Heart left ventricle (tissue), 16 donors: Measurements from ENCODE around the gene LRRC75B. TPM values are rescaled to one million over a fixed set of nuclear protein-coding genes. Genes with fewer than 3 reads are reported as not detected.
A peak's percentile ranks its signal among the peaks of the same experiment; 100 is the strongest.

ENCODE experiments used
- ATAC-seq, 4 donors: fragments of 200-7000 bp; cut with Tn5 transposase; one replicate each; pipeline ENCODE4 v1.9.1; 2020 to 2022; ENCODE audit warnings: moderate library complexity in 4 of 4, mild to moderate bottlenecking in 3 of 4, moderate number of reproducible peaks in 1 of 4
- DNase-seq, 5 donors: peaks; one replicate each; pipeline ENCODE4 v3.0.0-alpha.2; 2020
- H3K27ac ChIP-seq, 12 donors: fragments of 200-600 bp; sonication (generic) in 4 of 12; one replicate each; pipeline versions ENCODE4 v1.5.0 to v1.8.0; 2016 to 2022; ENCODE audit warnings: mild to moderate bottlenecking in 2 of 12
- H3K27me3 ChIP-seq, 9 donors: fragments of 200-600 bp; sonication (generic) in 2 of 9; one replicate each; pipeline versions ENCODE4 v1.5.1 to v1.8.0; 2016 to 2022; ENCODE audit warnings: mild to moderate bottlenecking in 3 of 9
- H3K36me3 ChIP-seq, 9 donors: fragments of 200-600 bp; sonication (generic) in 2 of 9; one replicate each; pipeline versions ENCODE4 v1.5.0 to v1.8.0; 2018 to 2022; ENCODE audit warnings: mild to moderate bottlenecking in 2 of 9
- H3K4me1 ChIP-seq, 12 donors: fragments of 200-600 bp; sonication (generic) in 4 of 12; one replicate each; pipeline versions ENCODE4 v1.5.0 to v1.8.0; 2016 to 2022; ENCODE audit warnings: mild to moderate bottlenecking in 3 of 12
- H3K4me3 ChIP-seq, 12 donors: fragments of 200-600 bp; sonication (generic) in 4 of 12; one replicate each; pipeline versions ENCODE4 v1.5.0 to v1.8.0; 2017 to 2022; ENCODE audit warnings: mild to moderate bottlenecking in 9 of 12, moderate library complexity in 4 of 12
- H3K9me3 ChIP-seq, 12 donors: fragments of 200-600 bp; sonication (generic) in 4 of 12; one replicate each; pipeline versions ENCODE4 v1.5.0 to v1.8.0; 2016 to 2022; ENCODE audit warnings: mild to moderate bottlenecking in 1 of 12
- POLR2A ChIP-seq, 2 donors: fragments of 450-650 bp; IDR thresholded peaks; one replicate each; pipeline ENCODE4 v1.6.1; 2017; ENCODE audit warnings: antibody characterized with exemption in 2 of 2, mild to moderate bottlenecking in 2 of 2, moderate library complexity in 2 of 2
- WGBS, 4 donors: extraction: QIAGEN DNeasy Blood & Tissue Kit in 2 of 4; methylation state at CpG; one replicate each; pipeline versions ENCODE4 v1.1.5 to v1.1.7; 2013 to 2018; 5-methylcytosine and 5-hydroxymethylcytosine counted together
- intact Hi-C, 10 donors: fragments of 100-400 bp; cut with DNase I; formaldehyde crosslinking; loops; one replicate each; pipeline versions ENCODE4 v1.11.1 to v1.14.2; 2022
- polyA plus RNA-seq, 2 donors: library from polyadenylated mRNA; stranded (reverse); fragments of 200-250 nt; gene quantifications; one replicate each; pipeline ENCODE4 v1.2.3, GENCODE V29; 2013
- total RNA-seq, 9 donors: library from RNA; depleted of rRNA in 2 of 9; stranded (reverse); fragments of >200 nt in 2 of 9; fragmentation: NEBNext Ultra II Directional in 3 of 9; extraction: Animal tissue kit (Norgen Biotek cat#: 25700) in 3 of 9; gene quantifications; one replicate each; pipeline versions ENCODE4 v1.1.0 to v1.2.4, GENCODE V29; 2016 to 2023
- TF ChIP-seq, protein P1 (sequence below), 12 donors: fragments of 200-600 bp; sonication (generic) in 4 of 12; IDR thresholded peaks; one replicate each; pipeline versions ENCODE4 v1.5.0 to v1.8.0; 2018 to 2022; ENCODE audit warnings: antibody characterized with exemption in 12 of 12, mild to moderate bottlenecking in 5 of 12
- donor health status: ischemic (EF 13 %, LVEDD 7.1; RV severe dilation, severe dysfunction).
- donor health status: healthy with polysubstance abuse.
- donor health status: DM: no; HTN: yes; CAD: no.
- donor health status: DM: no; HTN: no; CAD: no.
- donor health status: ischemic (EF 25% LVEDD 6.9; RV normal size, moderate dysfunction).
- donor health status: ischemic (EF 25% LVEDD 5.7; RV mildly dilated, moderate dysfunction).
- donor health status: healthy.
- donor health status: DM: yes; HTN: yes; CAD: no.
- donor health status: ischemic (EF 35%, LVEDD 5.7; RV mildly dilated, moderate dysfunction).
- donor health status: nonischemic (EF 11% LVEDD 7.7; RV severe dilation, severe dysfunction).
- donor health status: DM: yes; HTN: yes; CAD: no.
- donor health status: PGD.
- donor health status: ischemic (EF 29% LVEDD 5.4; RV normal size, mild dysfunction).
- donor health status: nonischemic (EF 23%, LVEDD 6.1; RV moderate dilation, normal function).

LRRC75B gene
- total and polyA plus RNA-seq, 11 donors: 2.6 to 8.0 (median 4.5) TPM

GRCh38 chr22:24582056-24582814, 10.6 kb downstream of the LRRC75B start:
- intact Hi-C loops: no loop called here
- 81 to 88% (median 85%) methylated on average over 8 to 12 of the region's 12 CpGs for WGBS, 4 donors
- H3K27ac ChIP-seq: no peak overlapping the region
- H3K4me3 ChIP-seq: no peak overlapping the region
- TF ChIP-seq, protein P1, sequence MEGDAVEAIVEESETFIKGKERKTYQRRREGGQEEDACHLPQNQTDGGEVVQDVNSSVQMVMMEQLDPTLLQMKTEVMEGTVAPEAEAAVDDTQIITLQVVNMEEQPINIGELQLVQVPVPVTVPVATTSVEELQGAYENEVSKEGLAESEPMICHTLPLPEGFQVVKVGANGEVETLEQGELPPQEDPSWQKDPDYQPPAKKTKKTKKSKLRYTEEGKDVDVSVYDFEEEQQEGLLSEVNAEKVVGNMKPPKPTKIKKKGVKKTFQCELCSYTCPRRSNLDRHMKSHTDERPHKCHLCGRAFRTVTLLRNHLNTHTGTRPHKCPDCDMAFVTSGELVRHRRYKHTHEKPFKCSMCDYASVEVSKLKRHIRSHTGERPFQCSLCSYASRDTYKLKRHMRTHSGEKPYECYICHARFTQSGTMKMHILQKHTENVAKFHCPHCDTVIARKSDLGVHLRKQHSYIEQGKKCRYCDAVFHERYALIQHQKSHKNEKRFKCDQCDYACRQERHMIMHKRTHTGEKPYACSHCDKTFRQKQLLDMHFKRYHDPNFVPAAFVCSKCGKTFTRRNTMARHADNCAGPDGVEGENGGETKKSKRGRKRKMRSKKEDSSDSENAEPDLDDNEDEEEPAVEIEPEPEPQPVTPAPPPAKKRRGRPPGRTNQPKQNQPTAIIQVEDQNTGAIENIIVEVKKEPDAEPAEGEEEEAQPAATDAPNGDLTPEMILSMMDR (IDR thresholded peaks at IDR 0.05): no peak
- no peak for TF ChIP-seq POLR2A (IDR thresholded peaks at IDR 0.05)
- H3K27me3 ChIP-seq: no peaks in the 10 kb centered on the region
- no peak for ATAC-seq
- DNase-seq: peak in 1 of 5 donors; percentile 57
- H3K9me3 ChIP-seq: no peaks in the 10 kb centered on the region
- peaks cover 0 to 27% (median 6%) of the 10 kb centered on the region in 9 donors for H3K36me3 ChIP-seq
- H3K4me1 ChIP-seq: peaks cover 0 to 29% (median 12%) of the 10 kb centered on the region in 12 donors

DNA sequence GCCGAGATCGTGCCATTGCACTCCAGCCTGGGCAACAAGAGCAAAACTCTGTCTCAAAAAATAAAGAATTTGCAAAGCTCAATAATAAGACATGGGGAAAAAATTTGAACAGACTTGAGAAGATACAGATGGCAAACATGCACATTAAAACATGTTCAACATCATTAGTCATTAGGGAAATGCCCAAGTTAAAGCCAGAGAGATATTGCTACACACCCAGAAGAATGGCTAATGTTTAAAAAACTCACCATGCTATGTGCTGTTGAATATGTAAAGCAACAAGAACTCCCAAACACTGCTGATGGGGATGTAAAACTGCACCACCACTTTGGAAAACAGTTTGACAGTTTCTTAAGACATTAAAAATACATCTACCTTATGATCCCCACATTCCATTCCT, 12.6 kb downstream of the LRRC75B start:
- intact Hi-C loops: no loop called here
- ATAC-seq (no peak), DNase-seq (no peak)
- H3K9me3 ChIP-seq: no peaks in the 10 kb centered on the region
- H3K4me1 ChIP-seq: peaks cover 0 to 29% (median 12%) of the 10 kb centered on the region in 12 donors
- 86 to 93% (median 90%) methylated on average over 2 of the region's 2 CpGs for WGBS, 4 donors
- H3K27me3 ChIP-seq: no peaks in the 10 kb centered on the region
- H3K4me3 ChIP-seq: no peak overlapping the region
- H3K27ac ChIP-seq: no peak overlapping the region
- TF ChIP-seq, protein P1 (IDR thresholded peaks at IDR 0.05): no peak
- no peak for TF ChIP-seq POLR2A (IDR thresholded peaks at IDR 0.05)
- H3K36me3 ChIP-seq: peaks cover 0 to 25% (median 6%) of the 10 kb centered on the region in 9 donors

DNA sequence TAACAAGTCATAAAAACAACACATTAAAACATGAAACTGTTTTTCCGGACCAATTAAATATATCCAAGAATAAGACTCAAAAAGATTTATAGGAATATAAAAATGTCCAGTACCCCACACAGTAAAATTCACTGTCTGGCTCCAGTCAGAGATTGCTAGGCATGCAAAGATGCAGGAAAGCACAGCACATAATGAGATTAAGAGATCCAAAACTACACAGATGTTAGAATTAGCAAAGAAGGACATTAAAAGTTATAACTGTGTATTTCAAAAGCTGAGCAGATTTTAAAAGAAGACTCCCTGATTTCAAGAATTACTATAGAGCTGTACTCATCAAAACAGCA, 13.6 kb downstream of the LRRC75B start:
- ATAC-seq: no peak
- intact Hi-C loops: no loop called here
- Histone ChIP-seq H3K27me3 (no peaks in the 10 kb centered on the region), H3K4me3 (no peak overlapping the region), H3K9me3 (no peaks in the 10 kb centered on the region), H3K4me1 (peaks cover 0 to 20% (median 11%) of the 10 kb centered on the region in 12 donors), H3K27ac (no peak overlapping the region), H3K36me3 (peaks cover 0 to 35% (median 15%) of the 10 kb centered on the region in 9 donors)
- no peak for TF ChIP-seq POLR2A (IDR thresholded peaks at IDR 0.05)
- TF ChIP-seq, protein P1 (IDR thresholded peaks at IDR 0.05): no peak
- DNase-seq: no peak
- 83 to 99% (median 91%) methylated on average over 1 of the region's 1 CpG for WGBS, 4 donors

DNA sequence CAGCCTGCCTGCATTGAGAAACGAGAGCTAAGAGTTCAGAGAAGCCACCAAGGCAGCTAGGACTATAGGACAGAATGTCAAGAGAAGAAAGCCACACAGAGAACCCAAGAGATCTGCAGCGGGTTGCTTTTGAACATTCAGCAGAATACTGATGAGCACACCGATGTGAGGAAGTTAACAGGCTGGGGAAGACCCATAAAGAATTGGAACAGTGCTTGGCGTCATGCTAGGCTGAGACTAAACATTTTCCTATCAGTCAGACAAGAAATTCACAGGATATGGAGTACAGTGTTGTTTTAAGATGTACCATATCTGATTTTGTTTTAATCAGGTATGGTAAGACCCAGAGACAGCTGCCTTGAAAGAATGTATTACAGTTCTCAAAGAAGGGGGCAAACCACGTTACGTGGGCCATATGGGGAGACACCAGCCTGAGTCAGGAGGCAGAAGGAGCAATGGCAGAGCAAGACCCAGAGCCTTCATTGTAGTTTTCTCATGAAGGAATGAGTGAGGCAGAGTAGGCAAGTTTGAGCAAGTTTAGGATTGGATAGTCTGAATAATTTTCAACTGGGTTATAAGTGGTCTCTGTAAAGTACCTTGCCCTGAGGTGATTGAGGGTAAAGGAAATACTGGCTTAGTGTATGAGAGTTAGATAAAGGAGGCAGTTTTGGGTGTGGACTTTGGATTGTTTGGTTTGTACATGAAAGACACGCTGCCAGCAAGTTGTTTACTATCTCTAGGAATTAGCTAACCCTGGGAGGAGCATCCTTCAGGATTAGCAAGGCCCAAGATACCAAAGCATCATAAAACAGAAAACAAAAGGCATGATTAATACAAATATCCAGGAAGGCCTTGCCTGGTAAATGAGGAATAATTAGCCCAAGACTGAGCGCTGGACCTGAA, 14.3 kb downstream of the LRRC75B start:
- TF ChIP-seq, protein P1 (IDR thresholded peaks at IDR 0.05): no peak
- TF ChIP-seq POLR2A (IDR thresholded peaks at IDR 0.05): no peak
- no peak for ATAC-seq

More for the DNA sequence above, 14.3 kb downstream of the LRRC75B start:
- WGBS, 4 donors: 86 to 90% (median 86%) methylated on average over 8 of the region's 8 CpGs
- Histone ChIP-seq H3K9me3 (no peaks in the 10 kb centered on the region), H3K27me3 (no peaks in the 10 kb centered on the region), H3K4me1 (peaks cover 0 to 14% (median 5%) of the 10 kb centered on the region in 12 donors), H3K27ac (no peak overlapping the region), H3K4me3 (no peak overlapping the region), H3K36me3 (peaks cover 0 to 41% (median 17%) of the 10 kb centered on the region in 9 donors)
- intact Hi-C loops: no loop called here
- no peak for DNase-seq
